GM12874 (cell line): ENCODE measurements around the gene DOK5.

Source experiments
- CTCF ChIP-seq: IDR thresholded peaks from 2 replicates; pipeline ENCODE4 v1.5.1; 2011; ENCODE audit warnings: low read depth, mild to moderate bottlenecking, control low read depth, low read length, moderate library complexity; ENCODE audit not compliant: insufficient read depth

Gene DOK5

DNA sequence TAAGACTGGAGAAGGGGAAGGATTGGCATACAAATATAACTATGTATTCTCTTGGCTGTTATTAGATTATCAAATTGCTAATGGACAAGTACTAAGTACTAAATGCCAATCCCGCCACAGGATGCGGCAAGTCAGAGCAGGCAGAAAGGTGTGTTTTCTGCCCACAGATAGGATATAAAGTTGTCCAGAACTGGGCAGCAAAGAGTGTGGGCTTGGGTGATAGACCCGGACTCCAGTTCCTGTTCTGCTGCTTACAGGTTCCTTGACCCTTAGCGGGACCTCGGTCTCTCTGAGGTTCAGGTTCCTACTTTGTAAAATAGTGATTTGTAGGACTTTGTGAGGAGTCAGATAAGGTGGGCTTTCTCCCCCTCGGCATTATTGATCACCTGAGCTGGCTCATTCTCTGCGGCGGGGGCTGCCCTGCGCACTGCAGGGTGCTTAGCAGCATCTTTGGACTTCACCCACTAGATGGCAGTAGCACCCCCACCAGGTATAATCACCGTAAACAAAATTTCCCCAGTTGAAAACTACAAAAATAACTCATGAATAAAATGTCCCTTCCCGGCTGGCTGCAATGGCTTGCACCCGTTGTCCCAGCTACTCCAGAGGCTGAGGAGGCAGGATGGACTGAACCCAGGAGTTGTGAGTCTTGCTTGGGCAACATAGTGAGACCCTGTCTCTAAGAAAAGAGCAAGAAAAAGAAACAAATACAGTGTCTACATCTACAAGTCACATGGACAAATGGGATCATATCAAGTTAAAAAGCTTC, 193.1 kb downstream of the DOK5 start:
- TF ChIP-seq CTCF: peak; percentile 68

- TF ChIP-seq CTCF: no peak
Observed at GRCh38 chr20:54669040-54669363, 193.6 kb downstream of the DOK5 start.

DNA sequence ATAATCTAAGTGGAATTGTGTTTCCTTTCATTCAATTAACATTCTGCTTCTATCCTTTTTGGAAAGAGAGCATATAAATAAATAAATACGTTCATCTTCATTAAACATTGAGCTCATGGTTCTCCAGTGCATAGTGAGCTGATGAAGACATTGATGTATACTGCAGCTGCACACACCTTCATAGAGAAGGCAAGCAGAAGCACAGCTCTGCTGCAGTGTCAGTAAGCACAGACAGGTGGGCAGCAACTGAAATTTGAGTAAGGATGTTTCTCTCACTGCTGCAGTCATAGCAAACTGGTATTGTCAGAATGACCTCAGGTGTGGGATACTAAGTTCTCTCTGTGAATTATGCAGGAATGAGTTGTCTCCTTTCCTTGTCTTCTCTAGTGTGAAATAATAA, 202.9 kb downstream of the DOK5 start:
- no peak for TF ChIP-seq CTCF

GRCh38 chr20:54680439-54680838, 205.0 kb downstream of the DOK5 start:
- no peak for TF ChIP-seq CTCF

DNA sequence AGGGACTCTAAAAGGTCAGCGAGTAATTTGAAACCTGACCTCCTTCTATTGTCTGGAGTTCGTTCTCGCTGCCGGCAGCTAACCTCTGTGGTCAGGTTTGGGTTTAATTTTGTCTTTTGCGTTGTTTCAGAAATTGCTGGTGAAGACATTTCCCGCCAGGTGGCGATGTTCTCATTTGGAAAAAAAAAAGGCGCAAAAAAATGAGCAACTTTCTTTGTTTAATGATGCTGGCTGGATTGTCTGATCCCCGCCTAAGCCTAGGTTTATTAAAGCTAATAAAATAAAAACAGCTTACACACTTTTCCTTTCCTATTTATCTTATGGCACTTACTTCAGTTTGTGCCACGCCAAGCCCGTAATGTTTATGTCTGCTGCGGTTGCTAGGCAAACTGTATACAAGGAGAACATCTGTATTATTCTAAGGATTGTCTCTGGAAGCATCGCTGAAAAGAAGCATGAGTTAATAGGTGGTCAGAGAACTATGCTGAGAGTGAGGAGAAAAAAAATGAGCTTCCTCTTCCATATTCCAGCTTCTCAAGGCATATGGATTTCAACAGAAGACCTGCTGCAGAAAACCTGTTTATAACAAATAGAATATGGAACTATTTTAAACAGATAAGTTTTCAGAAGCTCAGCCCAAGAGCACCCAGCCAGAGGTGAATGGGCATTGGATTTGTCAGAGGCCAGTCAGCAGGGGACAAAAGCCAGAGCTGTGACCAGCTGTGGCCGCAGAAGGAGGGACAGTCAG, 205.7 kb downstream of the DOK5 start:
- peak; percentile 31; the same call in 1 of the 2 replicates for TF ChIP-seq CTCF

GRCh38 chr20:54681869-54682268, 206.5 kb downstream of the DOK5 start:
- no peak for TF ChIP-seq CTCF

- no peak for TF ChIP-seq CTCF
Observed at GRCh38 chr20:54688476-54688875, 213.1 kb downstream of the DOK5 start.
